ENCODE results near the gene NADSYN1.
"Not testable (repeated sequence)": the region's sequence is repeated elsewhere in the genome, so short reads cannot be mapped to it uniquely, and the experiment has no call there.

Gene NADSYN1

DNA sequence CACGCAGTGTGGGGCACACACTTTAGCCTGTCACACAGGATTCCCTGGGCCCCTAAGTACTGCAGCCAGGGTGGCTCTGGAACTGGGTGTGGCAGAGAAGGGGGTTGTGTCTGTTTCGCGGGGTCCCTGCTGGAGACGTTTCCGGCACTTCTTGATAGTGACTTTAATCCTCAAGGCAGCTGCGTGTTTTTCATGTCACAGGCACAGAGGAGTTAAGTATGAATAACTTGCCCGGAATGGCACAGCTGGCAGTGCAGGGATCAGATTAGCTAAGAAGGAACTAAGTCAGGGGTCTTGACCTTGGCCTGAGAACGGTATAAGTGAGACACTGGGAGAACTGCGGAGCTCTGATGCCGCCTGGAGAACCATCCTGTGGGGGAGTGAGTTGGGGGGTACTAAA is 66.5 kb downstream of the NADSYN1 start:
- TF ChIP-seq, protein P1, sequence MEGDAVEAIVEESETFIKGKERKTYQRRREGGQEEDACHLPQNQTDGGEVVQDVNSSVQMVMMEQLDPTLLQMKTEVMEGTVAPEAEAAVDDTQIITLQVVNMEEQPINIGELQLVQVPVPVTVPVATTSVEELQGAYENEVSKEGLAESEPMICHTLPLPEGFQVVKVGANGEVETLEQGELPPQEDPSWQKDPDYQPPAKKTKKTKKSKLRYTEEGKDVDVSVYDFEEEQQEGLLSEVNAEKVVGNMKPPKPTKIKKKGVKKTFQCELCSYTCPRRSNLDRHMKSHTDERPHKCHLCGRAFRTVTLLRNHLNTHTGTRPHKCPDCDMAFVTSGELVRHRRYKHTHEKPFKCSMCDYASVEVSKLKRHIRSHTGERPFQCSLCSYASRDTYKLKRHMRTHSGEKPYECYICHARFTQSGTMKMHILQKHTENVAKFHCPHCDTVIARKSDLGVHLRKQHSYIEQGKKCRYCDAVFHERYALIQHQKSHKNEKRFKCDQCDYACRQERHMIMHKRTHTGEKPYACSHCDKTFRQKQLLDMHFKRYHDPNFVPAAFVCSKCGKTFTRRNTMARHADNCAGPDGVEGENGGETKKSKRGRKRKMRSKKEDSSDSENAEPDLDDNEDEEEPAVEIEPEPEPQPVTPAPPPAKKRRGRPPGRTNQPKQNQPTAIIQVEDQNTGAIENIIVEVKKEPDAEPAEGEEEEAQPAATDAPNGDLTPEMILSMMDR (IDR thresholded peaks at IDR 0.05; ENCODE audit: insufficient read depth, low read length, missing control alignments) = no peak
- no peak overlapping the region for H3K4me3 ChIP-seq (ENCODE audit: low read depth, low read length)
- ChIA-PET CTCF (no interaction called here), POLR2A (no interaction called here)
- no peak for DNase-seq (ENCODE audit: low read depth, low spot score)

- TF ChIP-seq, protein P1 (IDR thresholded peaks at IDR 0.05; ENCODE audit: insufficient read depth, low read length, missing control alignments) = no peak
- ChIA-PET CTCF (no interaction called here), POLR2A (no interaction called here)
- no peak overlapping the region for H3K4me3 ChIP-seq (ENCODE audit: low read depth, low read length)
- DNase-seq (ENCODE audit: low read depth, low spot score) = no peak
These were observed 72.4 kb downstream of the NADSYN1 start for GRCh38 chr11:71525188-71525937.

DNA sequence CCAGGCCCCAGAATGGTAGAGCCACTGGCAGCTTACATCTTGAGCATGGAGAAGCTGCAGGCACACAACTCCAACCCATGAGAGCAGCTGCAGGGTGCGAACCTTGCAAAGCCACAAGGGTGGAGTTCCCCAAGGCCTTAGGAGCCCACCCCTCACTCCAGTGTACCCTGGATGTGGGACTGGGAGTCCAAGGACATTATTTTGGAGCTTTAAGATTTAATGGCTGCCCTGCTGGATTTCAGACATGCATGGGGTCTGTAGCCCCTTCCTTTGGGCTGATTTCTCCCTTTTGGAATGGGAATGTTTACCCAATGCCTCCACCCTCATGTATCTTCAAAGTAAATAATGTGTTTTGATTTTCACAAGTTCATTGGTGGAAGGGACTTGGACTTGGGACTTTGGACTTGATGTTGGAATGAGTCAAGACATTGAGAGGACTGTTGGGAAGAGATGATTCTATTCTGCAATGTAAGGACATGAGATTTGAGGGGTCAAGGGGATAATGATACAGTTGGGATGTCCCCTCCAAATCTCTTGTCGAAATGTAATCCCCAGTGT is 73.0 kb downstream of the NADSYN1 start:
- no peak for DNase-seq (ENCODE audit: low read depth, low spot score)
- ChIA-PET CTCF (no interaction called here), POLR2A (no interaction called here)
- no peak overlapping the region for H3K4me3 ChIP-seq (ENCODE audit: low read depth, low read length)
- TF ChIP-seq, protein P1 (IDR thresholded peaks at IDR 0.05; ENCODE audit: insufficient read depth, low read length, missing control alignments) = no peak

GRCh38 chr11:71526796-71527575 is 74.0 kb downstream of the NADSYN1 start, which contains the start of gene KRTAP5-7:
Gene KRTAP5-7 (plus strand): TSS chr11:71527267. CDS start chr11:71527301, 34 bp downstream.
- CTCF ChIA-PET; DNase-seq (ENCODE audit: low read depth, low spot score); POLR2A ChIA-PET; H3K4me3 ChIP-seq (ENCODE audit: low read depth, low read length): not testable (repeated sequence)

GRCh38 chr11:71527576-71528210 is 74.7 kb downstream of the NADSYN1 start:
- POLR2A ChIA-PET = no interaction called here
- DNase-seq (ENCODE audit: low read depth, low spot score) = no peak
- H3K4me3 ChIP-seq (ENCODE audit: low read depth, low read length) = no peak overlapping the region
- TF ChIP-seq, protein P1 (IDR thresholded peaks at IDR 0.05; ENCODE audit: insufficient read depth, low read length, missing control alignments) = no peak
- CTCF ChIA-PET = no interaction called here

DNA sequence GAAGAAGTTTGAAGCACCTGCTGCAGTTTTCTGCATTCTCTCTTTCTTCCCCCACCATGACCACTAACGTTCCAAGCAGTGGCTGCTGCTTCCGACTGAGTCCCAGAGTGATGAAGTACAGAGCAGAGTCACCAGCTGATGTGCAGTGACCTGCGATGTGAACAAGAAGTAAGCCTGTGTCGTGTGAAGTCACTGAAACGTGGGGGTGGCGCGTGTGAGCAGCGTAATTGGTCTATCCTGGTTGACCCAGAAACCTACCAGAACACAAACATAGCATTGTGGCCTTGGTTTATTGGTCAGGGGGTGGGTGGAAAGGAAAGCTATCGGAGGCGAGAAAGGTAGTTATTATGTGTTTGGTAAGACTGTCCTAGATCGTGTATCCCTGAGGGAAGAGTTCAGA is 77.6 kb downstream of the NADSYN1 start:
- TF ChIP-seq, protein P1 (IDR thresholded peaks at IDR 0.05; ENCODE audit: insufficient read depth, low read length, missing control alignments) = no peak
- ChIA-PET POLR2A (no interaction called here), CTCF (no interaction called here)
- no peak for DNase-seq (ENCODE audit: low read depth, low spot score)
- H3K4me3 ChIP-seq (ENCODE audit: low read depth, low read length) = no peak overlapping the region
